ENCODE results near the gene MAP2K7.

MAP2K7 gene

GRCh38 chr19:7903244-7904073 is at the start of gene MAP2K7 (continued):
- TF ChIP-seq ZNF155 (tag by site-specific recombination; IDR thresholded peaks at IDR 0.05) = no peak
- TF ChIP-seq ZNF214 (tag by site-specific recombination; IDR thresholded peaks at IDR 0.05; ENCODE audit: borderline replicate concordance) = no peak
- no peak for TF ChIP-seq ZNF24 (tag by site-specific recombination; IDR thresholded peaks at IDR 0.05)
- TF ChIP-seq ZNF2 (tag by site-specific recombination; IDR thresholded peaks at IDR 0.05) = peak; percentile 81; the same call in 1 of the 2 replicates
- no peak for TF ChIP-seq ZNF394 (tag by site-specific recombination; IDR thresholded peaks at IDR 0.05; ENCODE audit: borderline replicate concordance)
- no peak for TF ChIP-seq ZNF580 (tag by site-specific recombination; IDR thresholded peaks at IDR 0.05)
- no peak for TF ChIP-seq ZSCAN18 (tag by site-specific recombination; IDR thresholded peaks at IDR 0.05)
- TF ChIP-seq, protein P1, sequence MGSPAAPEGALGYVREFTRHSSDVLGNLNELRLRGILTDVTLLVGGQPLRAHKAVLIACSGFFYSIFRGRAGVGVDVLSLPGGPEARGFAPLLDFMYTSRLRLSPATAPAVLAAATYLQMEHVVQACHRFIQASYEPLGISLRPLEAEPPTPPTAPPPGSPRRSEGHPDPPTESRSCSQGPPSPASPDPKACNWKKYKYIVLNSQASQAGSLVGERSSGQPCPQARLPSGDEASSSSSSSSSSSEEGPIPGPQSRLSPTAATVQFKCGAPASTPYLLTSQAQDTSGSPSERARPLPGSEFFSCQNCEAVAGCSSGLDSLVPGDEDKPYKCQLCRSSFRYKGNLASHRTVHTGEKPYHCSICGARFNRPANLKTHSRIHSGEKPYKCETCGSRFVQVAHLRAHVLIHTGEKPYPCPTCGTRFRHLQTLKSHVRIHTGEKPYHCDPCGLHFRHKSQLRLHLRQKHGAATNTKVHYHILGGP (tag by site-specific recombination; IDR thresholded peaks at IDR 0.05) = no peak
- TF ChIP-seq ZEB2 (tag by site-specific recombination; IDR thresholded peaks at IDR 0.05) = no peak
- no peak for TF ChIP-seq ZNF585B (tag by site-specific recombination; IDR thresholded peaks at IDR 0.05)
- TF ChIP-seq, protein P2, sequence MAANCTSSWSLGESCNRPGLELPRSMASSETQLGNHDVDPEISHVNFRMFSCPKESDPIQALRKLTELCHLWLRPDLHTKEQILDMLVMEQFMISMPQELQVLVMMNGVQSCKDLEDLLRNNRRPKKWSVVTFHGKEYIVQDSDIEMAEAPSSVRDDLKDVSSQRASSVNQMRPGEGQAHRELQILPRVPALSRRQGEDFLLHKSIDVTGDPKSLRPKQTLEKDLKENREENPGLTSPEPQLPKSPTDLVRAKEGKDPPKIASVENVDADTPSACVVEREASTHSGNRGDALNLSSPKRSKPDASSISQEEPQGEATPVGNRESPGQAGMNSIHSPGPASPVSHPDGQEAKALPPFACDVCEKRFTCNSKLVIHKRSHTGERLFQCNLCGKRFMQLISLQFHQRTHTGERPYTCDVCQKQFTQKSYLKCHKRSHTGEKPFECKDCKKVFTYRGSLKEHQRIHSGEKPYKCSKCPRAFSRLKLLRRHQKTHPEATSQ (tag by site-specific recombination; IDR thresholded peaks at IDR 0.05) = 0 out of 2 replicates have a peak, but pooled peaks have one; percentile 55
- TF ChIP-seq ZNF791 (tag by site-specific recombination; IDR thresholded peaks at IDR 0.05) = no peak
- peak; percentile 49; the same call in 1 of the 2 replicates for TF ChIP-seq ATF2 (tag by site-specific recombination; IDR thresholded peaks at IDR 0.05; ENCODE audit: low read depth)
- TF ChIP-seq YY1 (tag by site-specific recombination; IDR thresholded peaks at IDR 0.05) = peak; percentile 62
- TF ChIP-seq SP3 (tag by site-specific recombination; IDR thresholded peaks at IDR 0.05) = peak; percentile 59
- peak; percentile 89 for TF ChIP-seq SP2 (tag by site-specific recombination; IDR thresholded peaks at IDR 0.05)

DNA sequence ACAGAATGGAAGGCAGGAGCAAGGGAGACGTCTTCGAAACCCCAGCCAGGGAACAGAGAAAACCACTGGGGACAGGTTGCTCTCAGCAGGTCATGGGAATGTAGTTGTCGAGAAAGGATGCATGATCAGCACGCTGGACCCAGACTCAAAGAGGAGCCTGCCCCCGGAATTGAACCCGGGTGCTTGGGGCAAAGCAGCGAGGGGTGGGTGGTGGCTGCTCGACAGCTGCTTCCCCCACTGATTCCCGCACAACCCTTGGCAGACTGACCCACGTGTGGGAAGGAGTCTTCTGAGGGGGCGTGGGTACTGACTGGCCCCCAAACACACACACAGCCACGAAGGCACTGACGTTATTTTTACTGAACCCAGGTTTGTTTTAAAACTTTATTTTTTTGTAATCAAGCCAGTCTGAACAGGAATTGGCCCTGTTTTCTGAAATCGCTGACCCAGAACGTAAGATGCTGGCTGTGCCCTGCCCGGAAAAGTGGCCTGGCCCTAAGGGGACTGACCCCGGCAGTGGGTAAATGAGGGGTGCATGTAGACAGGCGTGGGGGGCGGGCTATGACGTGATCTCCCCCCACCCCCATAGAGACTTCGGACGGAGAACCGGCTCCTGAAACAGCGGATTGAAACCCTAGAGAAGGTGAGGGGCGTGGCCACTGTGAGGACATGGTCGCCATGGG is 48.1 kb upstream of the MAP2K7 start:
- CTCF ChIA-PET = interaction anchor here (3.7 kb wide), 1 partner anchor 13 kb away, joined by 19 read pairs; no protein-coding TSS in a partner anchor
- POLR2A ChIA-PET = no interaction called here
- no peaks in the 10 kb centered on the region; the same call in 1 of the 2 replicates for H3K4me1 ChIP-seq (ENCODE audit: control insufficient read depth, insufficient read depth, low read length)
- H3K36me3 ChIP-seq (ENCODE audit: control insufficient read depth in 2 of 2, insufficient read depth in 1 of 2, low read length in 2 of 2) = no peaks in the 10 kb centered on the region
- H3K27ac ChIP-seq (ENCODE audit: extremely low read depth, low read depth, low read length) = no peak overlapping the region
- no peaks in the 10 kb centered on the region for H3K9me3 ChIP-seq (ENCODE audit: control insufficient read depth, insufficient read depth, low read depth, low read length)
- H3K4me3 ChIP-seq (ENCODE audit: low read depth, low read length) = no peak overlapping the region
- no peak for TF ChIP-seq ZNF214 (tag by site-specific recombination; IDR thresholded peaks at IDR 0.05; ENCODE audit: borderline replicate concordance)
- no peak for TF ChIP-seq ZNF248 (tag by site-specific recombination; IDR thresholded peaks at IDR 0.05)
- no peak for TF ChIP-seq ZNF664 (tag by site-specific recombination; IDR thresholded peaks at IDR 0.05)
- TF ChIP-seq EGR2 (tag by site-specific recombination; IDR thresholded peaks at IDR 0.05; ENCODE audit: low read depth) = peak; percentile 42; the same call in 1 of the 2 replicates
- TF ChIP-seq ZNF16 (tag by site-specific recombination; IDR thresholded peaks at IDR 0.05; ENCODE audit: low read depth) = no peak
- TF ChIP-seq ZNF830 (tag by site-specific recombination; IDR thresholded peaks at IDR 0.05; ENCODE audit: low read depth) = no peak
- TF ChIP-seq ZEB2 (tag by site-specific recombination; IDR thresholded peaks at IDR 0.05) = no peak
- no peak for TF ChIP-seq ZNF585B (tag by site-specific recombination; IDR thresholded peaks at IDR 0.05)
- no peak for TF ChIP-seq ZBTB44 (tag by site-specific recombination; IDR thresholded peaks at IDR 0.05)
- no peak for TF ChIP-seq KLF1 (tag by site-specific recombination; IDR thresholded peaks at IDR 0.05)
- TF ChIP-seq KLF16 (tag by site-specific recombination; IDR thresholded peaks at IDR 0.05) = no peak
- no peak for TF ChIP-seq ZNF677 (tag by site-specific recombination; IDR thresholded peaks at IDR 0.05)
- TF ChIP-seq ZNF837 (tag by site-specific recombination; IDR thresholded peaks at IDR 0.05) = no peak
- no peak for TF ChIP-seq ZNF530 (tag by site-specific recombination; IDR thresholded peaks at IDR 0.05; ENCODE audit: low read depth)
- 0 out of 2 replicates have a peak, but pooled peaks have one; percentile 8 for TF ChIP-seq ZFHX2 (tag by site-specific recombination; conservative IDR thresholded peaks at IDR 0.05)

All from HEK293 (cell line).